NCI-H748 (cell line): ENCODE measurements around the gene COX19.
"Not testable (repeated sequence)": the region's sequence is repeated elsewhere in the genome, so short reads cannot be mapped to it uniquely, and the experiment has no call there.

Source experiments
- DNase-seq: peaks from one replicate; lab custom pipeline; 2025; ENCODE audit not compliant: unreplicated experiment; lab: John Stamatoyannopoulos, UW

The COX19 gene

GRCh38 chr7:962401-963081 lies 12.8 kb downstream of the COX19 start:
- no peak for DNase-seq

- DNase-seq: no peak
These were observed 13.6 kb downstream of the COX19 start for GRCh38 chr7:961546-962400.

GRCh38 chr7:960972-961371 lies 14.4 kb downstream of the COX19 start:
- DNase-seq: not testable (repeated sequence)

DNA sequence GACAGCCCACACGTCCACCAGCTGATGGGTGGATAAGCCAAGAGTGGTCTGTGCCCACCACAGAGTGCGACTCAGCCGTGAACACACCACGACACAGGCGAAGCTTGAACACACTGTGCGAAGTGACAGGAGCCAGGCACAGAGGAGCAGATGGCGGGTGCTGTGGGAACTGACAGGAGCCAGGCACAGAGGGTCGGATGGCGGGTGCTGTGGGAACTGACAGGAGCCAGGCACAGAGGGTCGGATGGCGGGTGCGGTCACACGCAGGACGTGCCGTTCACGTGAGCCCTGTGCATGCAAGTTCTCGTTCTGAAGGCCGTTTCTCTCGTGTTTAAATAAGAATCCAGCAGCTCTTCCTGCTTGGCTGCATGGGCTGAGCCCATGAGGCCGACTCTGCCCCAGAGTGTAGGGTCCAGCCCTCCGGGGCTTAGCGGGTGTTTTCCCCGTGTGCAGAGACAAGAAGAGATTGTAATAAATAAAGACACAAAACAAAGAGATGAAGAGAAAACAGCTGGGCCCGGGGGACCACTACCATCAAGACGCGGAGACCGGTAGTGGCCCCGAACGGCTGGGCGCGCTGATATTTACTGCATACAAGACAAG lies 15.0 kb downstream of the COX19 start:
- DNase-seq: no peak

GRCh38 chr7:959740-960139 lies 15.6 kb downstream of the COX19 start:
- not testable (repeated sequence) for DNase-seq

GRCh38 chr7:959271-959670 lies 16.1 kb downstream of the COX19 start:
- DNase-seq: no peak

GRCh38 chr7:958221-959200 lies 16.8 kb downstream of the COX19 start:
- no peak for DNase-seq

DNA sequence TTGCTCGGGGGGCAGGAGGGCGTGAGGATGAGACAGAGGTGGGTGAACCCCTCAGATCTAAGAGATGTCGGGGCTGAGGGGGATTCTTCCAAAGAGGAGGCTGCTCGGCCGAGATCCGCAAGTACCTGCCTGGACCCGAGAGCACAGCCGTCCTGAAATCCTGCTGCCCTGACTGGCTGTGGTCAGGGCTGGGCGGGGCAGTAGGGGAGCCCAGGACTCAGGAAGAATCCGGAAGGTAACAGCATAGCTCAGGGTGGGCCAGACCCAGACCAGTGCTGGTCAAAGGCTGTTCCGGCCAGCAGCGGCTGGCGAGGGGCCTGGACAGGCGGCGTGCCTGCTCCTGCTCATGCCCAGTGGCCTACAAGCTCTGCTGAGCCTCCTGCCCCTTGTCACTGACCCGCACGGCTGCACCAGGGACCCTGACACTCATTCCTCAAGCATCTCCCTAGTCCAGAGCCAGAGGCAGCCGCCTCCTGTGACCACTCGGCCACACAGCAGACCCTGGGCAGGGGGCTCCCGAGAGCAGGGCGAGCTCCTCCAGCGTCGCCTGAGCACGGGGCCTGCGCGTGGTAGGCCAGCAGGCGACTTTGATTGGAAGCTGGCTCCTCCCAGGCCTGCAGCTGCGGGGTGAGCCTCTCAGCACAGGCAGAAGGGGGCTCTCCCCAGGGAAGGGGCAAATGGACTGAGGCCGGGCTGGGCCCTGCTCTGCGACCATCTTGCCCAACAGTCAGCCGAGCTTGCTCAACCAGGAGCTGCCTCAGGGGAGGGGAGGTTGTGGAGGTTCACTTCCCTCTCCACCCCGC lies 17.7 kb downstream of the COX19 start:
- no peak for DNase-seq

DNA sequence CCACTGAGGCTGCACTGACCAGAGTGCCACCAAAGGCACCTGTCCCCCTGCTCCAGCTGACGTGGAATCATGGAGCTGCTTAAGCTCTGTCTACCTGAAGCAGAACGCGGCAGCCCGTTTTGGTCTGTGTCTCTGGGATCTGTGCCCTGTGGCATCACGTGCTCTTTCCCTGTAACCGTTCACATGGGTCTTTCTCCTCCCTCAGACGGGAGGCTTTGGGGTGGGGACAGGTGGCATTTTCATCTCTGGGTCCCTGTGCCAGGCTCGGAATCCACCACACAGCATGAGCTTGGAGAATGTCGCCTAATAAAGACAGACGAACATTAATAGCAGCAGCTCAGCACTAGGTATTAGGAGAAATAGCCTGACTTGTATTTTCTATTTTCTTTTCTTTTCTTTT lies 19.3 kb downstream of the COX19 start:
- no peak for DNase-seq

GRCh38 chr7:954330-955238 lies 20.8 kb downstream of the COX19 start, which contains the start of gene ADAP1:
TSS of gene ADAP1 (minus strand) at chr7:954680. CDS start at chr7:954477, 203 bp downstream.
- peak; percentile 65 for DNase-seq

GRCh38 chr7:953547-954327 lies 21.6 kb downstream of the COX19 start:
- peak; percentile 50 for DNase-seq

GRCh38 chr7:952548-953441 lies 22.6 kb downstream of the COX19 start:
- no peak for DNase-seq

DNA sequence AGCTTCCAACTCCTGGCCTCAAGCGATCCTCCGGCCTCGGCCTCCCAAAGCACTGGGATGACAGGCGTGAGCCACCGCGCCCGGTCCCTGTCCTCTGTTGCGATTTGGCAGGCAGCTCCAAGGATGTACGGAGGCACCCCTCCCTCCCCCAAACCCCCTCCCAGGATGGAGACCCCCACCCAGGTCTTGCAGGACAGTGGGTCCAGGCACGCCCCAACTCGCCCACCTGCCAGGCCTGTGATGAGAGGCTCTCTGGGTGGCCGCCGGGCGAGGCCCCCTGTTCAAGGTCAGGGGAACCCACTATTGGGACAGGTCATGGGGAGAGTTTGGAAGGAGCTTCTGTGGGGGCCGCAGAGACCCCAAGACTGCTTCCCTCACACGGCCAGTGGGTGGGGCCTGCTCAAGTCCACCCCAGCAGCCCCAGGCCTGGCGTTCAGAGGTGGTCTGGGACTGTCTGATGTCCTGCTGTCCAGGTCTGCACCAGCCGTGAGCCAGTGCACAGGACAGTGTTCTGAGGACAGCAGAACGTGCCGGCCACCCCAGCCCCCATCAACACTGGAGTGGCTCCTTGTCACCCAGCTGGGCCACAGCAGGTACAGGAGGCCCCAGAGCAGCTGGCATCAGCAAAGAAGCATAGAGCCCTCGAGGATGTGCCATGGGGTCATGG lies 23.3 kb downstream of the COX19 start:
- DNase-seq: no peak

DNA sequence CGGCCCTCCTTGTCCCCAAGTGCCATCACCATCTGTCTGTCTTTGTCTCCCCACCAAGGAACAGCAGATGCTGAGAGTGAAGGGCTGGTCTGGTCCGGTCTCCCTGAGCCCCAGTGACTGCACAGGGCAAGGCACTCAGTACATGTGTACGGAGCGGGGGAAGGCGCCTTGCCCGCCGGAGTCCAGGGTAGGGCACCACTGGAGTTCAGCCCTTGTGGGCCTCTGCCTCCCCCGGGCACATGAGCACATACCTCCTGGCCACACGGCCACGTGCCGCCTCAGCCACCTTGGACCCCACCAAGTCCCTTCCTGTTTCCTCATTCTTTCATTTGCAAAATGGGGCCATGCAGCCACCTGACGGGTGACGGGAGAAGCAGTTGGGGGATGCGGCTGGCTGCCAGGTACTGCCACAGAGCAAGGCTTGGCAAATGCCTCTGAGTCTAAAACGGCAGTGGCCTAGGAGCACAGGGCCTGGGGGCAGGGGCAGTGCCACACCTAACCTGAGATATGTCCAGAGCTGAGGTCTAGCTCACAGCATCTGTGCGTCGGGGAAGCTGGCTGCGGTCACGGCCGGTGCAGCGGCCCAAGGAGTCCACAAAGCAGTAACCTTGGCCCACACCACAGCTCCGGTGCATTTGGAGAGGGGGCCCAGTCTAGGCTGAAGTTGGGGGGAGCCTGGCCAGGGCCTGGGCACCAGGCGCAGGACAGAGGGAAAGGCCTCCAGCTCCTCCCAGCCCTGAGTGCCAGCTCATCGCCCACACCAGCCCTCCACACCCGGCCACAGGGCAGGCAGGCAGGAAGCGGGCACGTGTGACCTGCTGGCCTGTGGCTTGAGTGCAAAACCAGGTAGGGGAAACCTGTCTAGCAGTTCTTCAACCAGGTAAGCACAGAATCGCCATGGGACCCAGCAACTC lies 26.1 kb downstream of the COX19 start:
- DNase-seq: no peak

GRCh38 chr7:947391-948210 lies 27.7 kb downstream of the COX19 start:
- DNase-seq: no peak
